WTC11 (cell line): ENCODE measurements around the gene HPS3.

ENCODE experiments used
- CREM ChIP-seq: sonication (generic); formaldehyde crosslinking; IDR thresholded peaks from 2 replicates; pipeline ENCODE4 v1.8.1; 2022; ENCODE audit warnings: mild to moderate bottlenecking, missing genetic modification reagents, moderate library complexity
- E2F4 ChIP-seq: sonication (generic); formaldehyde crosslinking; IDR thresholded peaks from 2 replicates; pipeline ENCODE4 v1.8.1; 2022; ENCODE audit warnings: low read depth, mild to moderate bottlenecking, moderate library complexity, missing genetic modification reagents, borderline replicate concordance
- MLX ChIP-seq: sonication (generic); formaldehyde crosslinking; IDR thresholded peaks from 2 replicates; pipeline ENCODE4 v1.8.1; 2023; ENCODE audit warnings: mild to moderate bottlenecking, missing genetic modification reagents, moderate library complexity
- NFYB ChIP-seq: sonication (generic); formaldehyde crosslinking; conservative IDR thresholded peaks from 2 replicates; pipeline ENCODE4 v1.8.0; 2022; ENCODE audit warnings: low read depth, missing genetic modification reagents
- NR2C2 ChIP-seq: sonication (generic); formaldehyde crosslinking; IDR thresholded peaks from 2 replicates; pipeline ENCODE4 v1.8.0; 2022; ENCODE audit warnings: mild to moderate bottlenecking, missing genetic modification reagents
- TP53 ChIP-seq: sonication (generic); formaldehyde crosslinking; IDR thresholded peaks from 2 replicates; pipeline ENCODE4 v1.8.1; 2023; ENCODE audit warnings: mild to moderate bottlenecking, missing genetic modification reagents
- TF ChIP-seq, protein P1 (sequence below): sonication (generic); formaldehyde crosslinking; IDR thresholded peaks from 2 replicates; pipeline ENCODE4 v1.8.1; 2022; ENCODE audit warnings: low read depth, missing genetic modification reagents, borderline replicate concordance
- TF ChIP-seq, protein P2 (sequence below): fragments of 200-600 bp; IDR thresholded peaks from 2 replicates; pipeline ENCODE4 v1.8.0; 2022; ENCODE audit warnings: antibody characterized with exemption
- TF ChIP-seq, protein P3 (sequence below): sonication (generic); formaldehyde crosslinking; IDR thresholded peaks from 2 replicates; pipeline ENCODE4 v1.8.1; 2023; ENCODE audit warnings: mild to moderate bottlenecking, missing genetic modification reagents

- TF ChIP-seq, protein P1, sequence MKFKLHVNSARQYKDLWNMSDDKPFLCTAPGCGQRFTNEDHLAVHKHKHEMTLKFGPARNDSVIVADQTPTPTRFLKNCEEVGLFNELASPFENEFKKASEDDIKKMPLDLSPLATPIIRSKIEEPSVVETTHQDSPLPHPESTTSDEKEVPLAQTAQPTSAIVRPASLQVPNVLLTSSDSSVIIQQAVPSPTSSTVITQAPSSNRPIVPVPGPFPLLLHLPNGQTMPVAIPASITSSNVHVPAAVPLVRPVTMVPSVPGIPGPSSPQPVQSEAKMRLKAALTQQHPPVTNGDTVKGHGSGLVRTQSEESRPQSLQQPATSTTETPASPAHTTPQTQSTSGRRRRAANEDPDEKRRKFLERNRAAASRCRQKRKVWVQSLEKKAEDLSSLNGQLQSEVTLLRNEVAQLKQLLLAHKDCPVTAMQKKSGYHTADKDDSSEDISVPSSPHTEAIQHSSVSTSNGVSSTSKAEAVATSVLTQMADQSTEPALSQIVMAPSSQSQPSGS (CRISPR knock-in tag): no peak
- TF ChIP-seq, protein P2, sequence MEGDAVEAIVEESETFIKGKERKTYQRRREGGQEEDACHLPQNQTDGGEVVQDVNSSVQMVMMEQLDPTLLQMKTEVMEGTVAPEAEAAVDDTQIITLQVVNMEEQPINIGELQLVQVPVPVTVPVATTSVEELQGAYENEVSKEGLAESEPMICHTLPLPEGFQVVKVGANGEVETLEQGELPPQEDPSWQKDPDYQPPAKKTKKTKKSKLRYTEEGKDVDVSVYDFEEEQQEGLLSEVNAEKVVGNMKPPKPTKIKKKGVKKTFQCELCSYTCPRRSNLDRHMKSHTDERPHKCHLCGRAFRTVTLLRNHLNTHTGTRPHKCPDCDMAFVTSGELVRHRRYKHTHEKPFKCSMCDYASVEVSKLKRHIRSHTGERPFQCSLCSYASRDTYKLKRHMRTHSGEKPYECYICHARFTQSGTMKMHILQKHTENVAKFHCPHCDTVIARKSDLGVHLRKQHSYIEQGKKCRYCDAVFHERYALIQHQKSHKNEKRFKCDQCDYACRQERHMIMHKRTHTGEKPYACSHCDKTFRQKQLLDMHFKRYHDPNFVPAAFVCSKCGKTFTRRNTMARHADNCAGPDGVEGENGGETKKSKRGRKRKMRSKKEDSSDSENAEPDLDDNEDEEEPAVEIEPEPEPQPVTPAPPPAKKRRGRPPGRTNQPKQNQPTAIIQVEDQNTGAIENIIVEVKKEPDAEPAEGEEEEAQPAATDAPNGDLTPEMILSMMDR: no peak
- TF ChIP-seq MLX (CRISPR knock-in tag): no peak
- TF ChIP-seq NR2C2 (CRISPR knock-in tag): no peak
- no peak for TF ChIP-seq E2F4 (CRISPR knock-in tag)
- no peak for TF ChIP-seq CREM
- no peak for TF ChIP-seq TP53 (CRISPR knock-in tag)
- no peak for TF ChIP-seq NFYB (CRISPR knock-in tag)
- TF ChIP-seq, protein P3, sequence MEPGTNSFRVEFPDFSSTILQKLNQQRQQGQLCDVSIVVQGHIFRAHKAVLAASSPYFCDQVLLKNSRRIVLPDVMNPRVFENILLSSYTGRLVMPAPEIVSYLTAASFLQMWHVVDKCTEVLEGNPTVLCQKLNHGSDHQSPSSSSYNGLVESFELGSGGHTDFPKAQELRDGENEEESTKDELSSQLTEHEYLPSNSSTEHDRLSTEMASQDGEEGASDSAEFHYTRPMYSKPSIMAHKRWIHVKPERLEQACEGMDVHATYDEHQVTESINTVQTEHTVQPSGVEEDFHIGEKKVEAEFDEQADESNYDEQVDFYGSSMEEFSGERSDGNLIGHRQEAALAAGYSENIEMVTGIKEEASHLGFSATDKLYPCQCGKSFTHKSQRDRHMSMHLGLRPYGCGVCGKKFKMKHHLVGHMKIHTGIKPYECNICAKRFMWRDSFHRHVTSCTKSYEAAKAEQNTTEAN (CRISPR knock-in tag): no peak
These were observed 49.3 kb upstream of the HPS3 start for GRCh38 chr3:149080011-149080698.
